ENCODE data around the gene SMYD3. TPM values are rescaled to one million over a fixed set of nuclear protein-coding genes. Genes with fewer than 3 reads are reported as not detected.
A peak's percentile ranks its signal among the peaks of the same experiment; 100 is the strongest.

The SMYD3 gene
- total and polyA plus RNA-seq, 9 of the 15 experiments (the other 6 are each of a cell fraction or from before 2014, with no cell fraction given): 128 to 440 (median 197) TPM

DNA sequence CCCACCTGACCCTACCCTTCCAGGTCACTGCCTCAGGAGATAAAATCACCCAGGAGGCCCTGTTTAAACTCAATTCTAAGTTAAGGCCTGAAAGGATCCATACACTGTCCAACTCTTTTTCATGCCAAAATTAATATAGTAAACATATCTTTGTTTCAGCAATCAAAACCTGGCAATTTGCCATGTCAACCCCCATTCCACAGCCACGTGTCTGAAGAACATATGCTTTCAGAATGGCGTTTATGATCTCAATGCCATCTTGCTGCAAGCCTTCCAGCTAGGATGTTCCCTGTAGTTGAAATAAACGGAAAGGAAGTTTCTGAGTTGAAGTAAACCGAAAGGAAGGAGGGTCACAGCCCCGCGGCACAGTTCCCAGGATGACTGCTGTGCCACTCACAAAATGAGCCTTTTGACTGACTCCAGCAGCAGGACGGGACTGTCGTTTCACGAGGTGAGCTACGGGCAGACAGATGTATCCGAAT is 472.0 kb downstream of the SMYD3 start:
- Histone ChIP-seq H2AFZ (ENCODE audit: low read depth, low read length) (peak overlapping the region; percentile 48; the same call in 1 of the 2 replicates), H3K9me1 (ENCODE audit: control insufficient read depth, insufficient read depth, low read length) (no peaks in the 10 kb centered on the region), H3K36me3 (ENCODE audit: control insufficient read depth, insufficient read depth, low read length) (no peaks in the 10 kb centered on the region), H3K27me3 (ENCODE audit: control insufficient read depth in 2 of 2, insufficient read depth in 2 of 2, low read length in 2 of 2) (no peaks in the 10 kb centered on the region), H3K4me2 (ENCODE audit: insufficient read depth, low read length) (no peak overlapping the region), H3K9me3 (replicated peaks; ENCODE audit: control insufficient read depth, insufficient read depth, low read depth, low read length) (no peaks in the 10 kb centered on the region), H3K4me3 (no peak overlapping the region), H4K20me1 (replicated peaks; ENCODE audit: control insufficient read depth, insufficient read depth, low read length) (no peaks in the 10 kb centered on the region), H3K9ac (ENCODE audit: insufficient read depth in 1 of 2, low read depth in 2 of 2, low read length in 2 of 2) (peak overlapping the region in 1 of 2 experiments; percentile 38; a peak in 1 of 4 replicates), H3K27ac (ENCODE audit: extremely low read depth, low read depth, low read length) (no peak overlapping the region), H3K4me1 (replicated peaks in 1 of 2; ENCODE audit: control insufficient read depth in 2 of 2, insufficient read depth in 2 of 2, low read length in 2 of 2) (peaks cover 3 to 13% of the 10 kb centered on the region in 2 experiments; a peak in 4 of 5 replicates), H3K79me2 (ENCODE audit: control insufficient read depth, insufficient read depth, low read length) (no peaks in the 10 kb centered on the region)
- FAIRE-seq: no peak
- POLR2A ChIA-PET: interaction anchor here (0.7 kb wide), 1 partner anchor 122 kb away, joined by 3 read pairs; no protein-coding TSS in a partner anchor
- in situ Hi-C loops (cut with MboI): no loop called here
- ATAC-seq: no peak; the same call in 1 of the 3 replicates
- intact Hi-C loops (cut with micrococcal nuclease): no loop called here
- WGBS (ENCODE audit: insufficient coverage, low coverage, missing lambda C conversion rate): 69% methylated on average over 11 of the region's 11 CpGs
- DNase-seq (ENCODE audit: extremely low read depth in 1 of 4, low spot score in 3 of 4): peak in 1 of 4 experiments; percentile 23
- no TSS peak for BruUV-seq (replicated peaks)
- CTCF ChIA-PET (ENCODE audit: low intra/inter-chr PET ratio): no interaction called here
- no peak for TF ChIP-seq ZNF212 (CRISPR knock-in tag; IDR thresholded peaks at IDR 0.05)
- 0 out of 2 replicates have a peak, but pooled peaks have one; percentile 14 for TF ChIP-seq CXXC5 (CRISPR knock-in tag; IDR thresholded peaks at IDR 0.05)
- TF ChIP-seq TAF9B (IDR thresholded peaks at IDR 0.05; ENCODE audit: partially characterized antibody): no peak
- TF ChIP-seq EHMT2 (IDR thresholded peaks at IDR 0.05): no peak
- TF ChIP-seq, protein P1, sequence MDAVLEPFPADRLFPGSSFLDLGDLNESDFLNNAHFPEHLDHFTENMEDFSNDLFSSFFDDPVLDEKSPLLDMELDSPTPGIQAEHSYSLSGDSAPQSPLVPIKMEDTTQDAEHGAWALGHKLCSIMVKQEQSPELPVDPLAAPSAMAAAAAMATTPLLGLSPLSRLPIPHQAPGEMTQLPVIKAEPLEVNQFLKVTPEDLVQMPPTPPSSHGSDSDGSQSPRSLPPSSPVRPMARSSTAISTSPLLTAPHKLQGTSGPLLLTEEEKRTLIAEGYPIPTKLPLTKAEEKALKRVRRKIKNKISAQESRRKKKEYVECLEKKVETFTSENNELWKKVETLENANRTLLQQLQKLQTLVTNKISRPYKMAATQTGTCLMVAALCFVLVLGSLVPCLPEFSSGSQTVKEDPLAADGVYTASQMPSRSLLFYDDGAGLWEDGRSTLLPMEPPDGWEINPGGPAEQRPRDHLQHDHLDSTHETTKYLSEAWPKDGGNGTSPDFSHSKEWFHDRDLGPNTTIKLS (IDR thresholded peaks at IDR 0.05; ENCODE audit: borderline replicate concordance, low read depth): no peak
- TF ChIP-seq NFIX (CRISPR knock-in tag; IDR thresholded peaks at IDR 0.05; ENCODE audit: low read depth): peak; percentile 36; the same call in 1 of the 2 replicates
- TF ChIP-seq, protein P2, sequence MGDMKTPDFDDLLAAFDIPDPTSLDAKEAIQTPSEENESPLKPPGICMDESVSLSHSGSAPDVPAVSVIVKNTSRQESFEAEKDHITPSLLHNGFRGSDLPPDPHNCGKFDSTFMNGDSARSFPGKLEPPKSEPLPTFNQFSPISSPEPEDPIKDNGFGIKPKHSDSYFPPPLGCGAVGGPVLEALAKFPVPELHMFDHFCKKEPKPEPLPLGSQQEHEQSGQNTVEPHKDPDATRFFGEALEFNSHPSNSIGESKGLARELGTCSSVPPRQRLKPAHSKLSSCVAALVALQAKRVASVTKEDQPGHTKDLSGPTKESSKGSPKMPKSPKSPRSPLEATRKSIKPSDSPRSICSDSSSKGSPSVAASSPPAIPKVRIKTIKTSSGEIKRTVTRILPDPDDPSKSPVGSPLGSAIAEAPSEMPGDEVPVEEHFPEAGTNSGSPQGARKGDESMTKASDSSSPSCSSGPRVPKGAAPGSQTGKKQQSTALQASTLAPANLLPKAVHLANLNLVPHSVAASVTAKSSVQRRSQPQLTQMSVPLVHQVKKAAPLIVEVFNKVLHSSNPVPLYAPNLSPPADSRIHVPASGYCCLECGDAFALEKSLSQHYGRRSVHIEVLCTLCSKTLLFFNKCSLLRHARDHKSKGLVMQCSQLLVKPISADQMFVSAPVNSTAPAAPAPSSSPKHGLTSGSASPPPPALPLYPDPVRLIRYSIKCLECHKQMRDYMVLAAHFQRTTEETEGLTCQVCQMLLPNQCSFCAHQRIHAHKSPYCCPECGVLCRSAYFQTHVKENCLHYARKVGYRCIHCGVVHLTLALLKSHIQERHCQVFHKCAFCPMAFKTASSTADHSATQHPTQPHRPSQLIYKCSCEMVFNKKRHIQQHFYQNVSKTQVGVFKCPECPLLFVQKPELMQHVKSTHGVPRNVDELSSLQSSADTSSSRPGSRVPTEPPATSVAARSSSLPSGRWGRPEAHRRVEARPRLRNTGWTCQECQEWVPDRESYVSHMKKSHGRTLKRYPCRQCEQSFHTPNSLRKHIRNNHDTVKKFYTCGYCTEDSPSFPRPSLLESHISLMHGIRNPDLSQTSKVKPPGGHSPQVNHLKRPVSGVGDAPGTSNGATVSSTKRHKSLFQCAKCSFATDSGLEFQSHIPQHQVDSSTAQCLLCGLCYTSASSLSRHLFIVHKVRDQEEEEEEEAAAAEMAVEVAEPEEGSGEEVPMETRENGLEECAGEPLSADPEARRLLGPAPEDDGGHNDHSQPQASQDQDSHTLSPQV (IDR thresholded peaks at IDR 0.05): 0 out of 2 replicates have a peak, but pooled peaks have one; percentile 42
- TF ChIP-seq, protein P3, sequence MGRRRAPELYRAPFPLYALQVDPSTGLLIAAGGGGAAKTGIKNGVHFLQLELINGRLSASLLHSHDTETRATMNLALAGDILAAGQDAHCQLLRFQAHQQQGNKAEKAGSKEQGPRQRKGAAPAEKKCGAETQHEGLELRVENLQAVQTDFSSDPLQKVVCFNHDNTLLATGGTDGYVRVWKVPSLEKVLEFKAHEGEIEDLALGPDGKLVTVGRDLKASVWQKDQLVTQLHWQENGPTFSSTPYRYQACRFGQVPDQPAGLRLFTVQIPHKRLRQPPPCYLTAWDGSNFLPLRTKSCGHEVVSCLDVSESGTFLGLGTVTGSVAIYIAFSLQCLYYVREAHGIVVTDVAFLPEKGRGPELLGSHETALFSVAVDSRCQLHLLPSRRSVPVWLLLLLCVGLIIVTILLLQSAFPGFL (CRISPR knock-in tag; IDR thresholded peaks at IDR 0.05): no peak
- no peak for TF ChIP-seq IRF9 (tag; IDR thresholded peaks at IDR 0.05)
- no peak for TF ChIP-seq CREBBP (IDR thresholded peaks at IDR 0.05; ENCODE audit: low read depth, low read length)
- TF ChIP-seq BRF1 (IDR thresholded peaks at IDR 0.05; ENCODE audit: borderline replicate concordance, extremely low read depth, insufficient read length): no peak
- TF ChIP-seq NR2C1 (IDR thresholded peaks at IDR 0.05): no peak
- 0 out of 2 replicates have a peak, but pooled peaks have one; percentile 20 for TF ChIP-seq NR2C1 (tag; IDR thresholded peaks at IDR 0.05)
- TF ChIP-seq ATF1 (CRISPR knock-in tag; IDR thresholded peaks at IDR 0.05): no peak
- TF ChIP-seq ATF1 (tag; IDR thresholded peaks at IDR 0.05): no peak
- TF ChIP-seq DPF2 (IDR thresholded peaks at IDR 0.05): no peak
- TF ChIP-seq NFIC (IDR thresholded peaks at IDR 0.05): peak; percentile 91

Measured in K562 (cell line).